Body of pancreas (tissue), 4 donors: ENCODE measurements around the gene TRMU.

Experiments
- CTCF ChIP-seq, 7 experiments: fragments of 450-650 bp in 4 of 7; fragments of 200-600 bp in 3 of 7; sonication (generic) in 3 of 7; IDR thresholded peaks; one replicate each; pipeline ENCODE4 v1.5.1; 2016 to 2019; ENCODE audit warnings: antibody characterized with exemption in 7 of 7
- POLR2A ChIP-seq, 3 donors: fragments of 450-650 bp; IDR thresholded peaks; one replicate each; pipeline ENCODE4 v1.6.1; 2016; ENCODE audit warnings: antibody characterized with exemption in 3 of 3, mild to moderate bottlenecking in 2 of 3

DNA sequence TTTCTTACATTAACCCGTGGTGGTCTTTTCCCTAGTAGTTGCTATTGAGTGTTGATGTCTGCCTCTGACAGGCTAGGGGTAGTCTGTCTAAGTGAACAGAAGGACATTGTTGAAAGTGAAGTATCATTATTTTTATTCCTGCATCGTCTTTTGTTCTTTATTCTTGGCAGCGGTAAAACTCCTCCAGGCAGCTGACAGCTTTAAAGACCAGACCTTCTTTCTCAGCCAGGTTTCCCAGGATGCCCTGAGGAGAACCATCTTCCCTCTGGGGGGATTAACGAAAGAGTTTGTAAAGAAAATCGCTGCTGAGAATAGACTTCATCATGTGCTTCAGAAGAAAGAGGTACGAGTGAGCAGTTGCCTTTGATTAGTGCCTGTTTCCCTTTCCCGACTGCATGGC is 14.6 kb downstream of the TRMU start:
- TF ChIP-seq CTCF (IDR thresholded peaks at IDR 0.05) (no peak), POLR2A (IDR thresholded peaks at IDR 0.05) (no peak)
